HCT116 (cell line): ENCODE data around the gene GALNT14. TPM values are rescaled to one million over a fixed set of nuclear protein-coding genes. Genes with fewer than 3 reads are reported as not detected.

Experiments
- ATAC-seq: fragments of 200-7000 bp; cut with Tn5 transposase; 2 replicates; pipeline ENCODE4 v1.9.1; 2020; ENCODE audit warnings: mild to moderate bottlenecking, moderate library complexity
- BruUV-seq: library from RNA; stranded (reverse); fragments of 400-500 nt; replicated peaks from 2 replicates; lab custom pipeline; 2021; lab: Mats Ljungman, UMichigan
- CTCF ChIA-PET: fragments of 300-600 bp; sonication (Branson Sonifier 250); formaldehyde crosslinking; loops from one replicate; lab custom pipeline; 2021; ENCODE audit warnings: antibody characterized with exemption; lab: Charles Lee
- POLR2A ChIA-PET: fragments of 300-600, 350-600 bp; sonication (Branson Sonifier 250); formaldehyde crosslinking; loops from one replicate; lab custom pipeline; 2021; ENCODE audit warnings: antibody characterized with exemption; lab: Charles Lee
- RAD21 ChIA-PET, 2 experiments: fragments of 300-600 bp; sonication (Branson Sonifier 250); formaldehyde crosslinking; loops; one replicate each; lab custom pipeline; 2023; ENCODE audit warnings: low total read pairs in 2 of 2; ENCODE audit not compliant: uncharacterized antibody in 2 of 2, unreplicated experiment in 2 of 2, low non-redundant PET in 1 of 2; lab: Charles Lee
- DNase-seq: peaks from one replicate; pipeline ENCODE4 v3.0.0-alpha.2; 2010; ENCODE audit warnings: low read depth, low spot score
- H2AFZ ChIP-seq: fragments of 200-600 bp; shearing (Covaris generic), sonication (generic); 2 replicates; pipeline ENCODE4 v1.6.1; 2017; ENCODE audit warnings: low read depth, mixed run types, mixed read lengths, antibody characterized with exemption, low read length; ENCODE audit not compliant: poor library complexity, severe bottlenecking
- H3K27ac ChIP-seq: 2 replicates; pipeline ENCODE4 v1.5.1; 2012; ENCODE audit warnings: low read depth, low read length
- H3K27me3 ChIP-seq: fragments of 200-600 bp; sonication (generic); 2 replicates; pipeline ENCODE4 v1.6.1; 2016; ENCODE audit warnings: mixed run types, low read length, mixed read lengths; ENCODE audit not compliant: insufficient read depth
- H3K36me3 ChIP-seq, 2 experiments: fragments of 200-500 bp in 1 of 2; fragments of 200-600 bp in 1 of 2; sonication (Bioruptor generic) in 1 of 2; sonication (generic) in 1 of 2; 2 replicates each; pipeline versions ENCODE4 v1.5.1 to v1.6.1; 2014 to 2016; ENCODE audit warnings: low read length in 2 of 2, inconsistent platforms in 1 of 2, mixed read lengths in 1 of 2, mixed run types in 1 of 2; ENCODE audit not compliant: insufficient read depth in 2 of 2, control insufficient read depth in 1 of 2
- H3K4me1 ChIP-seq, 2 experiments: fragments of 200-600 bp in 1 of 2; sonication (generic) in 1 of 2; 2 replicates each; pipeline versions ENCODE4 v1.5.1 to v1.6.1; 2012 to 2017; ENCODE audit warnings: low read length in 2 of 2, inconsistent platforms in 1 of 2, mild to moderate bottlenecking in 1 of 2, mixed read lengths in 1 of 2, mixed run types in 1 of 2, moderate library complexity in 1 of 2; ENCODE audit not compliant: insufficient read depth in 2 of 2, control insufficient read depth in 1 of 2
- H3K4me2 ChIP-seq: fragments of 200-600 bp; sonication (generic); 2 replicates; pipeline ENCODE4 v1.6.1; 2017; ENCODE audit warnings: mixed run types, low read length, mixed read lengths
- H3K4me3 ChIP-seq, 2 experiments: fragments of 200-600 bp in 1 of 2; sonication (generic) in 1 of 2; replicated peaks in 1 of 2; 2 replicates each; pipeline ENCODE4 v1.5.1; 2011 to 2016; ENCODE audit warnings: low read length in 2 of 2, control low read depth in 1 of 2, low read depth in 1 of 2, mild to moderate bottlenecking in 1 of 2, mixed read lengths in 1 of 2, mixed run types in 1 of 2
- H3K79me2 ChIP-seq: fragments of 200-600 bp; sonication (generic); 2 replicates; pipeline ENCODE4 v1.6.1; 2017; ENCODE audit warnings: mild to moderate bottlenecking, mixed run types, low read length, moderate library complexity, mixed read lengths; ENCODE audit not compliant: insufficient read depth
- H3K9ac ChIP-seq: fragments of 200-600 bp; sonication (generic); 2 replicates; pipeline ENCODE4 v1.6.1; 2016; ENCODE audit warnings: low read length, mixed read lengths
- H3K9me2 ChIP-seq: fragments of 200-600 bp; sonication (generic), shearing (Covaris generic); 2 replicates; pipeline ENCODE4 v1.6.1; 2017; ENCODE audit warnings: mixed run types, mild to moderate bottlenecking, moderate library complexity; ENCODE audit not compliant: insufficient read depth
- H3K9me3 ChIP-seq, 2 experiments: fragments of 200-500 bp in 1 of 2; fragments of 200-600 bp in 1 of 2; sonication (Bioruptor generic) in 1 of 2; sonication (generic) in 1 of 2; 2 replicates each; pipeline ENCODE4 v1.6.1; 2014 to 2017; ENCODE audit warnings: low read length in 2 of 2, mixed read lengths in 2 of 2, inconsistent platforms in 1 of 2, low read depth in 1 of 2, mild to moderate bottlenecking in 1 of 2, mixed run types in 1 of 2, moderate library complexity in 1 of 2; ENCODE audit not compliant: control insufficient read depth in 1 of 2, insufficient read depth in 1 of 2
- H4K20me1 ChIP-seq: fragments of 200-600 bp; sonication (generic), shearing (Covaris generic); 2 replicates; pipeline ENCODE4 v1.6.1; 2017; ENCODE audit warnings: mixed run types, mild to moderate bottlenecking, moderate library complexity; ENCODE audit not compliant: insufficient read depth
- CBX3 ChIP-seq: IDR thresholded peaks from 2 replicates; pipeline ENCODE4 v1.6.1; 2012; ENCODE audit warnings: low read depth
- ELF1 ChIP-seq: IDR thresholded peaks from 2 replicates; pipeline ENCODE4 v1.6.1; 2012; ENCODE audit warnings: low read depth, borderline replicate concordance
- EZH2 ChIP-seq: fragments of 200-600 bp; sonication (generic); IDR thresholded peaks from 2 replicates; pipeline ENCODE4 v1.6.1; 2017; ENCODE audit warnings: antibody characterized with exemption, mixed run types
- EZH2phosphoT487 ChIP-seq: fragments of 200-600 bp; IDR thresholded peaks from 2 replicates; pipeline ENCODE4 v1.6.1; 2018; ENCODE audit warnings: antibody characterized with exemption, borderline replicate concordance
- TCF7L2 ChIP-seq: IDR thresholded peaks from 2 replicates; pipeline ENCODE4 v1.7.0; 2011; ENCODE audit warnings: borderline replicate concordance, inconsistent platforms; ENCODE audit not compliant: insufficient read depth, insufficient read length; ENCODE audit errors: extremely low read depth
- YY1 ChIP-seq: IDR thresholded peaks from 2 replicates; pipeline ENCODE4 v1.6.1; 2011; ENCODE audit warnings: low read length, low read depth, moderate library complexity, mild to moderate bottlenecking; ENCODE audit not compliant: insufficient replicate concordance; ENCODE audit errors: extremely low read depth
- ZFX ChIP-seq: fragments of 450-650 bp; IDR thresholded peaks from 2 replicates; pipeline ENCODE4 v1.6.1; 2017
- intact Hi-C: fragments of 100-400 bp; cut with micrococcal nuclease; formaldehyde crosslinking; loops from 2 replicates; pipeline ENCODE4 v1.10.0; 2022
- total RNA-seq: library from RNA; stranded (reverse); gene quantifications from one replicate; pipeline ENCODE4 v1.2.1, GENCODE V29; 2021; ENCODE audit not compliant: unreplicated experiment
- TF ChIP-seq, protein P1 (sequence below): IDR thresholded peaks from 2 replicates; pipeline ENCODE4 v1.6.1; 2012
- TF ChIP-seq, protein P2 (sequence below): IDR thresholded peaks from 2 replicates; pipeline ENCODE4 v1.6.1; 2011; ENCODE audit warnings: mild to moderate bottlenecking, low read length, moderate library complexity; ENCODE audit not compliant: insufficient replicate concordance; ENCODE audit errors: extremely low read depth
- TF ChIP-seq, protein P3 (sequence below): IDR thresholded peaks from 2 replicates; pipeline ENCODE4 v1.6.1; 2012; ENCODE audit warnings: low read depth

GALNT14 gene
- total RNA-seq, 1 experiment from 2014 or later = 11.2 TPM

DNA sequence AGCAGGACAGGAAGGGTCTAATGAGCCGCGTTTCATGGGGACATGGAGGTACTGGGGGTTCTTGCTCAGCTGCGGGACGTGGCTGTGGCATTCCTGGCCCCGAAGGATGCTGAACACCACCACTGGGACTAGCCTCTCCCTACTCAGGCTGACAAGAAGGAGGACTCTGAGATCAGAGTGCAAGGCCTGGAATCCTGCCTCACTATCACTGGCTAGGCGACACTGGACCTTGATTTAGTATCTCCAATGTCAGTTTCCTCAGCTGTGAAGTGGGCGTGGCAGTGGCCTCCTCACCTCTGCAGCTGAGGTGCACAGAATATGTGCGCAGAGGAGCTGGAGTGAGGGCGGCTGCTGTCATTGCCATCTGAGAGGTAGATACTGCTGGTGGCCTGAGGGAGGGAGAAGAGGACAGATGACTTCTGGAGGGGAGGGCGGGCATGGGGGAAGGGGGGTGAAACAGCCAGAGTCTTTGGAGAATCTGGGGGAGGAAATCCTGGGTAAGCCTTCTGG is 173.2 kb downstream of the GALNT14 start:
- no peak overlapping the region for H2AFZ ChIP-seq
- H3K36me3 ChIP-seq = no peaks in the 10 kb centered on the region
- H3K9ac ChIP-seq = no peak overlapping the region
- no peak overlapping the region for H3K4me2 ChIP-seq
- CTCF ChIA-PET = no interaction called here
- BruUV-seq = no TSS peak
- 0 out of 2 replicates have a peak, but pooled peaks cover 4% of the 10 kb centered on the region for H3K27me3 ChIP-seq
- H3K4me1 ChIP-seq = peaks cover 0 to 16% of the 10 kb centered on the region in 2 experiments; a peak in 2 of 4 replicates
- DNase-seq (no peak), ATAC-seq (no peak)
- POLR2A ChIA-PET = no interaction called here
- no peaks in the 10 kb centered on the region for H3K9me3 ChIP-seq
- no peaks in the 10 kb centered on the region for H3K9me2 ChIP-seq
- no peaks in the 10 kb centered on the region for H3K79me2 ChIP-seq
- TF ChIP-seq, protein P1, sequence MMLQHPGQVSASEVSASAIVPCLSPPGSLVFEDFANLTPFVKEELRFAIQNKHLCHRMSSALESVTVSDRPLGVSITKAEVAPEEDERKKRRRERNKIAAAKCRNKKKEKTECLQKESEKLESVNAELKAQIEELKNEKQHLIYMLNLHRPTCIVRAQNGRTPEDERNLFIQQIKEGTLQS = no peak
- TF ChIP-seq EZH2phosphoT487 (no peak), EZH2 (no peak), ZFX (no peak)
- intact Hi-C loops = no loop called here
- H3K4me3 ChIP-seq = no peak overlapping the region
- no peaks in the 10 kb centered on the region for H4K20me1 ChIP-seq
- H3K27ac ChIP-seq = no peak overlapping the region
- RAD21 ChIA-PET = no interaction called here

DNA sequence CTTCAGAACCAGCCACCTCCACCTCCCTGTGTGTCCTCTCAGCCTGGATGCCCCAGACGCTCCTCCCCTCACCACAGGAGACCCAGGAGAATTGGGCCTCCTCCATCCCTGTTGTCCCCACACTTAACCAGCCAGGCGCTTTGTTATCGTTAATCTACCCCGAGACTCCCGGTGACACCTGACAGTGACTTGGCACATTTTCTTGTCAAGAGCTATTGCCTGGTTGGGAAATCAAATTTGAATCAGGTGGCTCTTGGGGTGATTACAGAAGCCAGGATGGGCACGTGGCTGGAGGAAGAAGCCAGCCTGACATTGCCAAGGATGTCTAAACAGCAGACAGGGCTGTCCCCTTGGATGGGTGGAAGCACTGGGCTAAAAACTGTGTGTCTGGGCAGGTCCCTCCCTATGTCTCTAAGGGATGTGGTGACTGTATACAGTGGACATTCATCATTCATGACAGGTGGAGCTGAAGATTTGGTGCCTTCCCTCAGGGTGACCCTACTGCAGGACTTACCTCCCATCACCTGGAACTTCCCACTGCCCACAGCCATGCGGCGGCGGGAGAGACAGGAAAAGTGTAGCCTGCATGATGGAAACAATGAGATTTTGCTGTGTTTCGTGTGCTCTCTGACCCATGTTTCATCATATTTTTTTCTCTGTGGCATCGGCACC is 173.8 kb downstream of the GALNT14 start:
- H3K9me3 ChIP-seq = no peaks in the 10 kb centered on the region
- POLR2A ChIA-PET = no interaction called here

More for the DNA sequence above, 173.8 kb downstream of the GALNT14 start:
- Histone ChIP-seq H3K9me2 (no peaks in the 10 kb centered on the region), H3K27me3 (0 out of 2 replicates have a peak, but pooled peaks cover 4% of the 10 kb centered on the region), H3K79me2 (no peaks in the 10 kb centered on the region), H3K36me3 (no peaks in the 10 kb centered on the region), H3K4me1 (peaks cover 0 to 13% of the 10 kb centered on the region in 2 experiments; a peak in 2 of 4 replicates), H3K4me3 (no peak overlapping the region), H4K20me1 (no peaks in the 10 kb centered on the region), H3K4me2 (no peak overlapping the region), H2AFZ (no peak overlapping the region), H3K27ac (no peak overlapping the region), H3K9ac (no peak overlapping the region)
- TF ChIP-seq CBX3 (no peak), TCF7L2 (no peak), ELF1 (no peak), EZH2phosphoT487 (no peak), YY1 (no peak)
- TF ChIP-seq, protein P2, sequence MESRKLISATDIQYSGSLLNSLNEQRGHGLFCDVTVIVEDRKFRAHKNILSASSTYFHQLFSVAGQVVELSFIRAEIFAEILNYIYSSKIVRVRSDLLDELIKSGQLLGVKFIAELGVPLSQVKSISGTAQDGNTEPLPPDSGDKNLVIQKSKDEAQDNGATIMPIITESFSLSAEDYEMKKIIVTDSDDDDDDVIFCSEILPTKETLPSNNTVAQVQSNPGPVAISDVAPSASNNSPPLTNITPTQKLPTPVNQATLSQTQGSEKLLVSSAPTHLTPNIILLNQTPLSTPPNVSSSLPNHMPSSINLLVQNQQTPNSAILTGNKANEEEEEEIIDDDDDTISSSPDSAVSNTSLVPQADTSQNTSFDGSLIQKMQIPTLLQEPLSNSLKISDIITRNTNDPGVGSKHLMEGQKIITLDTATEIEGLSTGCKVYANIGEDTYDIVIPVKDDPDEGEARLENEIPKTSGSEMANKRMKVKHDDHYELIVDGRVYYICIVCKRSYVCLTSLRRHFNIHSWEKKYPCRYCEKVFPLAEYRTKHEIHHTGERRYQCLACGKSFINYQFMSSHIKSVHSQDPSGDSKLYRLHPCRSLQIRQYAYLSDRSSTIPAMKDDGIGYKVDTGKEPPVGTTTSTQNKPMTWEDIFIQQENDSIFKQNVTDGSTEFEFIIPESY = no peak
- TF ChIP-seq, protein P3, sequence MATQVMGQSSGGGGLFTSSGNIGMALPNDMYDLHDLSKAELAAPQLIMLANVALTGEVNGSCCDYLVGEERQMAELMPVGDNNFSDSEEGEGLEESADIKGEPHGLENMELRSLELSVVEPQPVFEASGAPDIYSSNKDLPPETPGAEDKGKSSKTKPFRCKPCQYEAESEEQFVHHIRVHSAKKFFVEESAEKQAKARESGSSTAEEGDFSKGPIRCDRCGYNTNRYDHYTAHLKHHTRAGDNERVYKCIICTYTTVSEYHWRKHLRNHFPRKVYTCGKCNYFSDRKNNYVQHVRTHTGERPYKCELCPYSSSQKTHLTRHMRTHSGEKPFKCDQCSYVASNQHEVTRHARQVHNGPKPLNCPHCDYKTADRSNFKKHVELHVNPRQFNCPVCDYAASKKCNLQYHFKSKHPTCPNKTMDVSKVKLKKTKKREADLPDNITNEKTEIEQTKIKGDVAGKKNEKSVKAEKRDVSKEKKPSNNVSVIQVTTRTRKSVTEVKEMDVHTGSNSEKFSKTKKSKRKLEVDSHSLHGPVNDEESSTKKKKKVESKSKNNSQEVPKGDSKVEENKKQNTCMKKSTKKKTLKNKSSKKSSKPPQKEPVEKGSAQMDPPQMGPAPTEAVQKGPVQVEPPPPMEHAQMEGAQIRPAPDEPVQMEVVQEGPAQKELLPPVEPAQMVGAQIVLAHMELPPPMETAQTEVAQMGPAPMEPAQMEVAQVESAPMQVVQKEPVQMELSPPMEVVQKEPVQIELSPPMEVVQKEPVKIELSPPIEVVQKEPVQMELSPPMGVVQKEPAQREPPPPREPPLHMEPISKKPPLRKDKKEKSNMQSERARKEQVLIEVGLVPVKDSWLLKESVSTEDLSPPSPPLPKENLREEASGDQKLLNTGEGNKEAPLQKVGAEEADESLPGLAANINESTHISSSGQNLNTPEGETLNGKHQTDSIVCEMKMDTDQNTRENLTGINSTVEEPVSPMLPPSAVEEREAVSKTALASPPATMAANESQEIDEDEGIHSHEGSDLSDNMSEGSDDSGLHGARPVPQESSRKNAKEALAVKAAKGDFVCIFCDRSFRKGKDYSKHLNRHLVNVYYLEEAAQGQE = no peak
- ChIA-PET RAD21 (no interaction called here), CTCF (no interaction called here)
- no peak for DNase-seq
- intact Hi-C loops = no loop called here
- ATAC-seq = no peak
- BruUV-seq = no TSS peak
